GM21576 (cell line): ENCODE data around the gene GRB10.

Source experiments
- ATAC-seq: cut with Tn5 transposase; IDR thresholded peaks from one replicate; pipeline ENCODE4 v1.9.1; 2021; ENCODE audit warnings: mild to moderate bottlenecking, moderate library complexity; ENCODE audit not compliant: unreplicated experiment

The GRB10 gene

DNA sequence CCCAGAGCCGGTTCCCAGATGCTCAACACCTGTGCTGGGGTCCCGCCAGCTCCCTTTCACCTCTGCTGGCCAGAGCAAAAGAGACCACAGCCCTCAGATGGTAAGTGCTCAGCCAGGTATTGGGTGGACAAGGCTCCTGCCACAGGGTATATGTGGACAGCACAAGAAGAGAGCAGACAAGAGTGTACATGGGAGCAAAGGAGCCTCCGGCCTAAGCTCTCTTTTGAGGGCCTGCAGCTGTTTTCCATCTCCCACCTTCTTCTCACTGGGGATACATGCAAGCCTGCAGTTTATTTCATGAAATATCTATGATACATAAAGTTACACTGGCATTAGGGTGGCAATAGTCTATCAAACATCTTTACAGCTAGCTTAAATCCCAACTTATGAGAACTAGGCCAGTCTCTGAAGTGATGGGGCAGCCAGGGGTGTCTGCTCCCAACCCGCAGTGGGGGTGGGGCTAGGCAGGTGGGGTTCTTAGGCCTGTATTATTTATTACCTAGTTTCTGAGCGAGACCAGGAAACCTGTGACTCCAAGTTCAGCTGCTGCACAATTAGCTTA lies 167.1 kb downstream of the GRB10 start:
- no peak for ATAC-seq

DNA sequence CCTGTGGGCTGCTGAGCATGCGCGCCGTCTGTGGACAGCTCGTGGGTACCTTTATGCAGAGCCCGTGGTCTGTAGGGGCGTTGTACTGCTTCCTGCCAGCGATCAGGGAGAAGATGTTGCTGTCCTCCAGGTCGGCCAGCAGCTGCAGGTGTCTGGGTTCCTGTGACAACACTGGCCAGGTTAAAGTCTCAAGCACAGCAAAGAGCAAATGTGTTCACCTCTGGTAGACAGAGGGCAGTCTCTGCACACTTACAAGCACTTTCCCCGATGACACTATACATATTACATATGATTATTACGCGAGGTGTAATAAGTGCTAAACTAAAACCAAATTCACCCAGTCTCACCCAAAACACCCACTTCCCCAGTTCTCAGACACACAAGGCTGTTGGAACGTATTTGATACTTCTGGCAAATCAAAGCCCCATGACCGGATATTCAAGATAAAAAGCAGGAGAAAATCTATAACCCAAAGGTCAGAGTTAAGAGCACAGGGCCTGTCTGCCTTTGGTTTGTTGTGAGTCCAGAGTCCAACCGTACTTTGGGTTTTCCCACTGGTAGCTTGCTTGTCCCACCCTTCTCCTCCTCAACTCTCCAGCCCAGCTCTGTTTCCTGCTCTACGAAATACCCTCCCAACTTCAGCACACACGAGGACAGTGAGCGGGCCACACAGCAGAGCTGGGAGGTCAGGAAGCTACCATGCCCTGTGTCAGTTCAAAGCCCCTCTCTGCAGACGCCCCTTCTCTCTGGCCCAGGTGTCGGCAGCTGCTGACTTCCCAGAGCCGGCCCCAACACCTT lies 167.8 kb downstream of the GRB10 start:
- ATAC-seq, result no peak

DNA sequence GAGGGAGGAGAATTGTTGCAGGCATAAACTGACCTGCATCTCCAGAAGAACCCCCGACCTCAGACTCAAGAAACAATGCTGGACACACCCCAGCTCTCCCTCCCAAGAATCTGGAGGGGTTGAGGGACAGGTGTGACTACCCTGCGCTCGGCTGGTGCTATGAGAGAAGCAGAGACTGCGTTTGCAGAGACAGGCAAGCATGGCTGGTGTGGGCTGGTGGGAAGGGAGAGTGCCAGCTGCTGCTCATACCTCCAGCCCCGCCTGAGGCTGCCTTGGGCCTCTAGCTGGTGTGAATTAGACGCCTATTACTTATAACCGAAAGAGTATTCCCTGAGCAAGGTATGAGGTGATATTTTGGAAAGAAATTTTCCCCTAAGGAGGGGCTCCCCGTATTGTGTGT lies 169.2 kb downstream of the GRB10 start:
- ATAC-seq, result no peak

DNA sequence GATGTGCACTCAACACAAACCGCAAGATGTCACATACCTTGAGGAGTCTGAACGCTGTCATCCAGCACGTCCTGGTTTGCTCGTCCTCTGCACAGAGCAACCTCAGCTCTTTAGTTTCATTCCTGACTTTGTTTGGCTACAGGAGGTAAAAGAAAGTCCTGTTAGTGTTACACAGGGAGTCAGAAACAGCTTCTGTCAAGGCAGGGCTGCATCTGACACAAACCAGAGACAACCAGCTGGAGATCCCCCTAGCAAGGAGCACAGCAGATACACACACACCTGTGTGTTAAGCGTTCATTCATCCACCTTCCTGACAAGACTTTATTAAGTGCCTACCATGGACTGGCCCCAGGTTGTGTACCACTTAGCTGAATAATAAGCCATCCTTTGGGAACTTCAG lies 170.0 kb downstream of the GRB10 start:
- ATAC-seq, result no peak

DNA sequence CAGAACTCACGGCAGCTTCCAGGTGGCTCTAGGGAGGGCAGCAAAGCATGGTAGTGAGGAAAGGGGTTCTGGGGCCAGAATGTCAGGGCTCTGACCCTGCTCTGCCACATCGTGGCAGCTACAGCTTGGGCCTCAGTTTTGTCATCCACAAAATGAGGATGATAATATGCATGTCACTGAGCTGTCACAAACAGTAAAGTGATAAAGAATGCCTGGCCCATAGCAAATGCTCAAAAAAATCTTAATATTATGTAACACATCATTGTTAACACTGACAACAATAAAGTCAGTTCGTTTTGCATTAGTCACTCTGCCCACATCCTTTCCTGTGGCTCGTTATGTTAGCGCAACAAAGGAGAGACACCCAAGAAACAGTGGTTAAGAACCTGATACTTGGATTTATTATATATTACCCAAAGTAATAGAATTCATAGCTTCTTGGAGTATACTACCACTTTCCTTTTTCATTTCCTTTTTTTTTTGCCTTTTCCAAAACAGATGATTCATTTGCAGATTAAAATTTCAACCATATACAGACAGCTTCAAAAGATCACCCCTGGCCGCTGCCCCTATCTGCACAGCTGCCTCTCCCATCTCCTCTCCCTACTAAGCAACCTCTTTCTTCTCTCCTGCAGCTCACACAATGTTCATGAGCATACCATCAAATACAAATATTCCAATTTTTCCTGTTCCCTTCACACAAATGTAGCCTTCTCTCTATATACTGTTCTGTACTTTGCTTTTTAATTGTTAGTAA lies 172.0 kb downstream of the GRB10 start:
- no peak for ATAC-seq

GRCh38 chr7:50608196-50608906 lies 174.3 kb downstream of the GRB10 start:
- ATAC-seq, result no peak

DNA sequence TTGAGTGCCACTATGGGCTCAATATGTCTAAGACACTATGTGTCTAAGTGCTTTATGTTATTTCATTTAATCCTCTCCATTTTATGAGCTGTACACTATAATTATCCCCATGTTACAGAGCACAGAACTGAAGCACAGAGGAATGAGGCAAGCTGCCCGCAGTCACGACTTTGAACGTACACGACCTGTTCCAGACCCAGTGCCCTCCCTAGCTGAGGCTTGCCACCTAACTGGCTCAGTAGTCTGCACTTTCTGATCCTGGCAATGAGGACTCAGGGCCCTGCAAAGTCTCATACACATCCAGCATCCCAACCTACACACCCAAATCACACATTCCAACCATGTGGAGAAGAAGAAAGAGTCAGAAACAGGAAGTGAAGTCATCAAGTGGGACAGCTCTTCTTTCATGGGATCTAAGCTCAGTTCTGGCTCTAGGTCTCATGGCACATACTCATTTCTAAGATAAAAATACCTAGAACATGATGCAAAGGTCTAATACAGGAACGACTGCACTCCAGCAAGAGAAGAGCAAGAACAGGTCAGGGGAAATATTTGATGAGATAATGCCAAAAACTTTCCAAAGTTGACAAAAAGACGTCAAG lies 175.1 kb downstream of the GRB10 start:
- no peak for ATAC-seq

GRCh38 chr7:50605059-50605458 lies 177.6 kb downstream of the GRB10 start:
- ATAC-seq, result no peak

DNA sequence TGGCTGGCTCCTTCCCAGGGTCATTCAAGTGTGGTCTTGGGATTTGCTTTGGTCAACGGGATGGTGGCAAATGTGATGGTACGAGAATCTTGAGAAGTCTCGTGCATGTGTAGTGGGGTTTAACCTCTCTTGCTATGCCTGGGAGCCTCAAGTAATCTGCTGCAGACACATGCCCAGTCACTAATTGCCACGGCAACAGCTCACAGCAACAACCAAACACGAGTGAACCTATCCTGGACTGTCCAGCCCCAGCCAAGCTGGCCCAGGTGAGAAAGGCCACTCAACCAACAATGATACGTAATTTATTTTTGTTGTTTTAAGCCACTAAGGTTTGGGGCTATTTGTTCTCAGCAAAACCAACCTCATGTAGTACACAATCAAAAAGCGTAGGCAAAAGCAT lies 179.4 kb downstream of the GRB10 start:
- no peak for ATAC-seq

GRCh38 chr7:50599385-50599784 lies 183.3 kb downstream of the GRB10 start:
- no peak for ATAC-seq

DNA sequence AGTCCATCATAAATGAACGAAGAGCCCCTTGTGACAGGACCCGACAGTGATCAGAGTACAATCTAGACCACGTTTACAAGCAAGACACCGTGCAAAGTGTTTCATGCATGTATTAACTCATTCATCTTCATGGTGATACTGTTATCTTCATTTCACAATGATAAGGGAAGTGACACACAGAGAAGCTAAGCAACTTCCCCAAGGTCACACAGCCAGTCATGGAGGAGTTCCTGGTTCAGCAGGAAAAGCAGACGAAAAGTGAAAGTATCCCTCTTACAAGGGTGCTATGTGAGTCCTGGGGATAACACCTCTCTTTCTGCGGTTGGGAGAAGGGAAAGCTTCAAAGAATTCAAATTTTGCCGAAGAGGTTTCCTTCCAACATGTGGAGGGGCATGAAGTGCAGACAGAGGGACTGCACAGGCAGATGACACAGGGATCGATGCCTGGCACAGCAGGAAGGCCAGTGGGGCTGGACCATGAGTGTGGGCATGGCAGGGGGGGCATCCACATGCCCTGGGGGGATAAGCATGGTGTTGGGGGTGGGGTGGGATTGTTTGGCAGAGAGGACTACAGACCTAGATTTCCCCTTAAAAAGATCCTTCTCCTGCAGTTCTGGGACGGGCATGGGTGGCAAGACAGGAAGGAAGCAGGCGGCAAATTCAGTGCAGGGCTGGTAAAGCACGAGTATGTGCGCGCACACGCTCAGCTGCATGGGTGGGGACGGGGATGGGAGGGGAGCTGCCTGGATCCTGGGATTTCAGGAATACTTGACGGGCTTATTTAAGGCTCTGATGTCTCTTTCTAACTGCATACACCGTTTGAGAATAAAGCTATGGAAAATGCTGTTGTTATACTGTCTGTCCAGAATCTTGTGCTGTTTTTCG lies 184.0 kb downstream of the GRB10 start:
- ATAC-seq, result no peak

GRCh38 chr7:50596484-50596883 lies 186.2 kb downstream of the GRB10 start:
- no peak for ATAC-seq

GRCh38 chr7:50595491-50596102 lies 187.1 kb downstream of the GRB10 start:
- peak; percentile 33 for ATAC-seq

DNA sequence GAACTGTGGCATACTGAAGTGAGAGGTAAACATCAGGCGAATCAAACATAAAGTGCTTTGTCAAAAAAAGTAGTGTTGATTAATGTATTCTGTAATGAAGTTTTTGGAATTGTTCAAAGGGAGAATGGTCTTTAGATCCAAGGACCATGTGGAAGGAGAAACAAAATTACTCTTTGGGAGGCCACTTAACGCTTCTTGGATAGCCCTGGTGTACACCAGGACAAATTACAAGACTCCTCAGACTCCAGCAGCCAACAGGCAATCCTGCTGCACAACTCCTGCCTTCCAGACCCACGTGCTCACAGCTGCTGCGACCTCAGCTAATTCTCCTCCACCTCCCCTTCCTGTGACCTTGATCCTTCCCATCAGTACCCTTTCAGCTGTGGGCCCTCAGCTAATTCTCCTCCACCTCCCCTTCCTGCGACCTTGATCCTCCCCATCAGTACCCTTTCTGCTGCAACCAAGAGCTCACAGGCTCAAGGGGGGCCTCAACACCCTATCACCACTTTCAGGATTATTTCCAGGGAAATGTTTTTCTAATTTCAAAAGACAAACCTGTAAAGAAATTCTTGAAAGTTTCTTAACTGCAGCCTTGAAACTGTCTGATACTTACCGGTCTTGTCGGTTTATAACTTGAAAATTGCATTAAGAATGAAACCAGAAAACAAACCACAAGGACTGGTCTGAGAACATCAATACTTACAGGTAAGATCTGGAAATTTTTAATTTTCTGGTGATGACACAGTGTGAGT lies 187.8 kb downstream of the GRB10 start:
- peak; percentile 46 for ATAC-seq

- no peak for ATAC-seq
Measured at GRCh38 chr7:50594136-50594535, 188.6 kb downstream of the GRB10 start.

- no peak for ATAC-seq
Measured at GRCh38 chr7:50592940-50593339, 189.8 kb downstream of the GRB10 start.

GRCh38 chr7:50591480-50592438 lies 190.9 kb downstream of the GRB10 start:
- ATAC-seq, result peak; percentile 35

GRCh38 chr7:50591098-50591479 lies 191.6 kb downstream of the GRB10 start:
- no peak for ATAC-seq
